GM20431 (cell line): Measurements from ENCODE around the gene SPEG.

Experiments
- in situ Hi-C: fragments of 300-500 bp; cut with MseI, MboI; formaldehyde crosslinking; loops from one replicate; pipeline ENCODE4 v1.15.0; 2020; ENCODE audit warnings: low sequenced_read_pairs; ENCODE audit not compliant: unreplicated experiment

The SPEG gene

GRCh38 chr2:219457784-219458369 lies 23.2 kb downstream of the SPEG start:
- in situ Hi-C loops: no loop called here

GRCh38 chr2:219458996-219459395 lies 24.4 kb downstream of the SPEG start:
- in situ Hi-C loops: no loop called here

GRCh38 chr2:219459460-219460311 lies 25.0 kb downstream of the SPEG start:
- in situ Hi-C loops: no loop called here

DNA sequence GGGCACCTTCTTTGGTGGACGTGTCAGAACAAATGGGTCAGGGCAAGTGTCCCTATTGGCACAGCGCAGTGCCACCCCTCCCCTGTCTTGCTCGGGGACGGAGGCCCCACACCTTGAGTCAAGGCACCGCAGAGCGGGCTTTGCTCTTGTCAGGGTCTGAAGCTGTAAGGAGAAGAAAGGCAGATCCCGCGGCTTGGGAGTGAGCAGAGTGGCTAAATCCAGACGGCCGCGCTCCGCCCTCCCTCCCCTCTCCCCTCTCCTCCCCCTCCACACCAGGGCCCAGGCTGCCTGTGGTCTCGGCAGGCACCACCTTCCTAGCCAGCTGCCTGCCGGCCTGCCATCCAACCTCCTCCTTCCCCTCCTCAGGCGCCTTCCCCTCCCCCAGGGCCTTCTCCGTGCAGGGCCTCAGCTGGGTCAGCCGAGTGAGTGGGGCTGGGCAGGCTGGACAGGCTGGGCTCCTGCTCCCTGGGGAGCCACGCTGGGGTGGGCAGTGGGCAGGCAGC lies 25.8 kb downstream of the SPEG start:
- in situ Hi-C loops: no loop called here

DNA sequence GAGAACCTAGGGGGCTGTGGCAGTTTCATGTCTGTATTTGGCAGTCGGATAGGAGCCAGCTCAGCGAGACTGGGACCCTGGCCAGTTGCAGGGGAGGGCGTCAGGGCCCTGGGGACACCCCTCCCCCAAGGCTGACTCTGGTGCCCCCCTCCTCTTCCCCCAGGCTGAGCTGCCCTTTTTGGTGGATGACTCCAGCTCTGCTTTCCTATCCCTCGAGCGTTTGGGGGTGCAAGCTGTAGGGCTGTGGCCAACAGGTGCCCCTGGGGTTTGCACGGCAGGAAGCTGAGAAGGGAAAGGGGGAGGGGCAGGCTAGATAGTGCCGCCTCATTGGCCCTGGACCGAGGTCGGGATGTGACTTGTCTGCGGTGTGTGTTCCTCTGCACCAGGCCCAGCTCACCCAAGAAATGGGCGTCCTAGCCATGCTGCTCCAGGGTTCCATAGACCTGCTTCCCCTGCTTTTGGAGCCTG lies 26.4 kb downstream of the SPEG start:
- in situ Hi-C loops: no loop called here

DNA sequence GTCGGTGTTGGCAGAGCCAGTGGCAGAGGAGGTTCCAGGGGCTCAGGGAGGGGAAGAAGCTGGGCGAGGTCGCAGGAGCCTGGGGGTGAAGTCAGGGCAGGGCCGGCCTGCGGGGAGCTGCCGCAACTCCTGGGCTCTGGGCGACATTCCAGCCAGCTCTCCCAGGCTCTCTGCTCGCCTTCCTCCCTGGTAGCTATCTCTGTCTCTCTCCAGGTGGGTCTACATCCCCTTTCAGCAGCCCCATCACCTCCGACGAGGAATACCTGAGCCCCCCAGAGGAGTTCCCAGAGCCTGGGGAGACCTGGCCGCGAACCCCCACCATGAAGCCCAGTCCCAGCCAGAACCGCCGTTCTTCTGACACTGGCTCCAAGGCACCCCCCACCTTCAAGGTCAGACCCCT lies 27.0 kb downstream of the SPEG start:
- in situ Hi-C loops: no loop called here

DNA sequence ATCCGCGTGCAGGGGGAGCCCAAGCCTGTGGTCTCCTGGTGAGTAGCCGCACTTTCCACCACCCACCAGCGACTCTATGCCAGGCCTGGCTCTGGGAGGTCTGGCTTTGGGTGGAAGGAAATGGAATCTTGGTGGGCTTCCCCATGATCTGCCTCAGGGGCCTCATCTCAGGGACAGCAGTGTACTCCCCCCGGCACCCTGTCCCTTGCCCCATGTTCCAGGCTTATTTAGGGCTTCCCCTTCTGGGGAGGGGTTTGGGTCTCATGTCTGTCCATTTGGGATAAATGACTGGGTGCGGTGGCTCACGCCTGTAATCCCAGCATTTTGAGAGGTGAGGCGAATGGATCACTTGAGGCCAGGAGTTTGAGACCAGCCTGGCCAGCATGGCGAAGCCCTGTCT lies 27.7 kb downstream of the SPEG start:
- in situ Hi-C loops: no loop called here

DNA sequence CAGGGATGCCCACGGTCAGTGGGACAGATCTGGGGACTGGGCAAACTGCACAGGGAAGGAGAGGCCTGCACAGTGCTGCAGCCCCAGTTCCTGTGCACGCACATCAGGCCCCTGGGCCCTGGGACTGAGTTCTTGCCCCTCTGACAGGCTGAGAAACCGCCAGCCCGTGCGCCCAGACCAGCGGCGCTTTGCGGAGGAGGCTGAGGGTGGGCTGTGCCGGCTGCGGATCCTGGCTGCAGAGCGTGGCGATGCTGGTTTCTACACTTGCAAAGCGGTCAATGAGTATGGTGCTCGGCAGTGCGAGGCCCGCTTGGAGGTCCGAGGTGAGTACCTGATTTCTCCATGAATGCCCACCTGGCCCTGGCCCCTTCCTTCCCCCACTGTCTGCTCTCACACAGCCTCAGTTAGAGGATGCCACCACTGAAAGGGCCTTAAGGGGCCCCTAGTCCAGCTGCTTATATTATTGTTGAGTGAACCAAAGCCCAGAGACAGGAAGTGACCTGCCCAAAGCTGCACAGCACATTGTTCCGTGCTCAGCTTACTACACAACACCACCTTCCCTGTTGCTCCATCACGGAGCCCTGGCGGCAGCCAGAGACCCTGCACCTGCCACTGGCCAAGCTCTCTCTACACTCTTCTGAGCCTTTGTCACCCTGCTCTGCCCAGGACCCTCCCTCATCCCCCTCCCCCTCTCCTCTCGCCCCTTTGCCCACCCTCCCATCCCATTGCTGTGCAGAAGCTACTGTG lies 29.8 kb downstream of the SPEG start:
- in situ Hi-C loops: no loop called here

DNA sequence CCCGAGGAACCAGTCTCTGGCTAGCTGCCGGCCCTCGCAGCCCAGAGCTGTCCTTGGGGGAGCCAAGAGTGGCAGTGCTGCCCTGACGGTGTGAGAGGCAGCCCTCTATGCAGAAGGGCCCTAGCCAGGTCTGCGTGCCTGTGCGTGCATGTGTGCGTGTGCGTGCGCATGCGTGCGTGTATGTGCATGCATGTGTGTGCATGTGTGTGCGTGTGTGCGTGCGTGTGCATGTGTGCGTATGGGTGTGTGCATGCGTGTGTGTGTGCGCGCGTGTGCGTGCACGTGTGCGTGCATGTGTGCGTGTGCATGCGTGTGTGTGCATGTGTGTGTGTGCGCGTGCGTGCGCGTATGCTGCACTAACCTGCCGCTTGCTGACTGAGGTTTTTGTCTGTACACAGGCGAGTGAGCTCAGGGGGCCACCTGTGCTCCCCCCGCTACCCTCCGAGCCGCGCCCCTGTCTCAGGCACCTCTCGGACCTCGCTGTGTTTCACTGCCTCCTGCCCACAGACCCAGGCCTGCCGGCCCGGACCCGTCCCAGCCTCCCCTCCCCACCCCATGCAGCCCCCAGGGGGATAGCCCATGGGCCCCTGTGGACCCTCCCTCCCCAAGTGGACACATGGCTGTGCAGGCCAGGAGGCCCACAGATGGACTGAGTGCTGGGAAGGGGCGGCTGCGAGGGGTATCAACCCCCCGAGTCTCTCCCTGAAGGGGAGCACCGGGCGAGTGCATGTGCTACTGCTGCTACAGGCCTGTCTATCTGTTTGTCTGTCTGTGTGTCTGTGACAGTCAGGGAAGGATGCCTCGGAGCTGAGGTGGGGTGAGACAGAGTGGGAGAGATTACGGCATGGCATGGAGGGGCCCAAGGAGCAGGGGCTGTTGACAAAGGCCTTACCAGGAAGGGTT lies 31.3 kb downstream of the SPEG start:
- in situ Hi-C loops: no loop called here

GRCh38 chr2:219466816-219467735 lies 32.4 kb downstream of the SPEG start:
- in situ Hi-C loops: no loop called here

- in situ Hi-C loops: no loop called here
Measured at GRCh38 chr2:219467736-219468075, 33.1 kb downstream of the SPEG start.

- in situ Hi-C loops: no loop called here
Measured at GRCh38 chr2:219468410-219469185, 34.0 kb downstream of the SPEG start.

DNA sequence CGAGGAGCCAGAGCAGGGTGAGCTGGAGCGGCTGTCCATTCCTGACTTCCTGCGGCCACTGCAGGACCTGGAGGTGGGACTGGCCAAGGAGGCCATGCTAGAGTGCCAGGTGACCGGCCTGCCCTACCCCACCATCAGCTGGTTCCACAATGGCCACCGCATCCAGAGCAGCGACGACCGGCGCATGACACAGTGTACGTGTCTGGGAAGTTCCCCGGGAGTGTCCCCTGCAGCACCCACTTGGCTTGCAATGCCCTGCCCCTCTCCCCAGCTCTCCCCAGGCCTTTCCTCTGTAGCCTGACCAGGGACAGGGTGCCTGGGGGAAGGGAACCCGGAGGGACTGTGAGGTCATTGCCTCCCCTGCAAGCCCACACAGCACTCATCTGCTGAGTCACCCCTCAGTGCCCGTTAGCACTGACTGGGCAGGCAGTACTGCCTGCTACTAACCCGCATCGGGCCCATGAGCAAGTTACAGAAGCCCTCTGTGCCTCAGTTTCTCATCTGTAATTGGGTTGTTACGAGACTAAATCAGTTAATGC lies 34.6 kb downstream of the SPEG start:
- in situ Hi-C loops: no loop called here

GRCh38 chr2:219470429-219470828 lies 35.8 kb downstream of the SPEG start:
- in situ Hi-C loops: no loop called here

GRCh38 chr2:219471476-219472371 lies 37.1 kb downstream of the SPEG start:
- in situ Hi-C loops: no loop called here

DNA sequence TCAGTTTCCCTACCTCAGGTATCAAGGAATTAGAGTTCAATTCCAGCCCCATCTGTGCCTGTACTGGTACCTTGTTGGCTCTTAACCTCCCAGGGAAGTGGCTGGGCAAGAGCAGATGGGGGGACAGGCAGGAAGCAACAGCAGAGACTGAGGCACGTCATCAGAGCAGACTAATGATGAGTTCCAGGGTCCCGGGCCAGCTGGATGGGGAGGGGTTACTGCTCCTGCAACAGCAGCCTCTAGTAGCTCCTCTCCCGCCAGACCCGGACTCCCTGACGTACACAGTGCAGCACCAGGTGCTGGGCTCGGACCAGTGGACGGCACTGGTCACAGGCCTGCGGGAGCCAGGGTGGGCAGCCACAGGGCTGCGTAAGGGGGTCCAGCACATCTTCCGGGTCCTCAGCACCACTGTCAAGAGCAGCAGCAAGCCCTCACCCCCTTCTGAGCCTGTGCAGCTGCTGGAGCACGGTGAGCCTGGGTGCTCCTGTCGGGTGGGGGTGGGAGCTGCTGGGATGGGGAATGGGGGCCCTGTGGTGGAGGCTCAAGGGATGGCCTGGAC lies 38.1 kb downstream of the SPEG start:
- in situ Hi-C loops: no loop called here

DNA sequence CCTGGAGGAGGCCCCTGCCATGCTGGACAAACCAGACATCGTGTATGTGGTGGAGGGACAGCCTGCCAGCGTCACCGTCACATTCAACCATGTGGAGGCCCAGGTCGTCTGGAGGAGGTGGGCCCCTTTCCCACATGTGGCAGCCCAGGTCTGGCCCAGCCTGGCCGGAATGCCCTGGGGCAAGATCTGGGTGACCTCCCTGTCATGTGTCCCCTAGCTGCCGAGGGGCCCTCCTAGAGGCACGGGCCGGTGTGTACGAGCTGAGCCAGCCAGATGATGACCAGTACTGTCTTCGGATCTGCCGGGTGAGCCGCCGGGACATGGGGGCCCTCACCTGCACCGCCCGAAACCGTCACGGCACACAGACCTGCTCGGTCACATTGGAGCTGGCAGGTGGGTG lies 38.9 kb downstream of the SPEG start:
- in situ Hi-C loops: no loop called here
